Measurements from ENCODE around the gene NFKBIE. TPM values are rescaled to one million over a fixed set of nuclear protein-coding genes. Genes with fewer than 3 reads are reported as not detected.

NFKBIE gene
- total and polyA plus RNA-seq, 9 of the 15 experiments (the other 6 are each of a cell fraction or from before 2014, with no cell fraction given): 2.1 to 16.4 (median 11.7) TPM

DNA sequence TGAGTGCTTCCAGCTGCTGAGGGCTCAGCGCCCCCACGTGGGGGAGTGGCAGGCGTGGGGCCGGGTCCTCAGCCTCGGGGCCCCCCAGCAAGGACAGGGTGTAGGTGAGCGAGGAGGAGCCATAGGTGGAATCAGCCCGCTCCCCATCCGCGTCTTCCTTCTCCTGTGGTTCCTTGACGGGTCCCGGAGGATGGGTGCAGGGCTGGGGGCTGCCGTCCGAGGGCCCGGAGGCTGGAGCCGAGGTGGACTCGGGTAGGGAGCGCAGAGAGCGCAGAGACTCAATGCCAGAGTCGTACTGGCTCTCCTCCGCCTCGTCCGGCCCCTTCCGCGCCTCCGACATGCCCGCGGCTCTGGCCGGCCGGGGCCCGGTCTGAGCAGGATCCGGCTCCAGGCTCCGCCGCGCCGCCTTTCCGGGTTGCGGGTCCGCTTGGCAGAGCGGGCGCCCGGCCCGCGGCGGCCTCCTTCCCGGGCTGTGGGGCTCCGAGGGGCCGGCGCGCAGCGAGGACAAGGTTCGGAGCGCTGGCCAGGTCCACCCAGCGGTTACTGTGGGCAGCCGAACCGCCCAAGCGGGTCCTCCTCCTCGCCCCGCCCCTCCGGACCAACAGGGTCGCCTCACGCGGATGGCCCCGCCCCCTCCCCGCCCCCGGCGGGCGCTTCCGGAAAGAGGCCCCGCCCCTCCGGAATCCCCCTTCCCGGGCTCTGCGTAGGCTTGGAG, at the start of gene NFKBIE (continued):
- TF ChIP-seq, protein P1, sequence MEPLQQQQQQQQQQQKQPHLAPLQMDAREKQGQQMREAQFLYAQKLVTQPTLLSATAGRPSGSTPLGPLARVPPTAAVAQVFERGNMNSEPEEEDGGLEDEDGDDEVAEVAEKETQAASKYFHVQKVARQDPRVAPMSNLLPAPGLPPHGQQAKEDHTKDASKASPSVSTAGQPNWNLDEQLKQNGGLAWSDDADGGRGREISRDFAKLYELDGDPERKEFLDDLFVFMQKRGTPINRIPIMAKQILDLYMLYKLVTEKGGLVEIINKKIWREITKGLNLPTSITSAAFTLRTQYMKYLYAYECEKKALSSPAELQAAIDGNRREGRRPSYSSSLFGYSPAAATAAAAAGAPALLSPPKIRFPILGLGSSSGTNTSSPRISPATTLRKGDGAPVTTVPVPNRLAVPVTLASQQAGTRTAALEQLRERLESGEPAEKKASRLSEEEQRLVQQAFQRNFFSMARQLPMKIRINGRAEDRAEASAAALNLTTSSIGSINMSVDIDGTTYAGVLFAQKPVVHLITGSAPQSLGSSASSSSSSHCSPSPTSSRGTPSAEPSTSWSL (CRISPR knock-in tag; IDR thresholded peaks at IDR 0.05; ENCODE audit: borderline replicate concordance): no peak
- TF ChIP-seq ATF7 (IDR thresholded peaks at IDR 0.05) (peak; percentile 33), CBFA2T3 (IDR thresholded peaks at IDR 0.05) (no peak), MNT (conservative IDR thresholded peaks at IDR 0.05) (peak; percentile 74 to 89), PHF21A (IDR thresholded peaks at IDR 0.05; ENCODE audit: borderline replicate concordance, low read depth) (peak; percentile 89), MAZ (CRISPR knock-in tag; conservative IDR thresholded peaks at IDR 0.05 in 1 of 2, IDR thresholded peaks at IDR 0.05 in 1 of 2) (peak; percentile 69 to 75), MAX (CRISPR knock-in tag; IDR thresholded peaks at IDR 0.05) (peak; percentile 58; the same call in 1 of the 2 replicates), SP1 (CRISPR knock-in tag; IDR thresholded peaks at IDR 0.05) (peak; percentile 42; the same call in 1 of the 2 replicates), PREB (CRISPR knock-in tag; IDR thresholded peaks at IDR 0.05) (peak; percentile 83; the same call in 1 of the 2 replicates), TEAD4 (IDR thresholded peaks at IDR 0.05; ENCODE audit: low read length) (no peak; the same call in 1 of the 2 replicates), TEAD4 (CRISPR knock-in tag; IDR thresholded peaks at IDR 0.05; ENCODE audit: borderline replicate concordance) (no peak), SMAD3 (CRISPR knock-in tag; conservative IDR thresholded peaks at IDR 0.05) (no peak), TFE3 (CRISPR knock-in tag; IDR thresholded peaks at IDR 0.05) (no peak), ZBTB17 (CRISPR knock-in tag; IDR thresholded peaks at IDR 0.05) (no peak), PHF8 (IDR thresholded peaks at IDR 0.05; ENCODE audit: borderline replicate concordance, low read length) (peak; percentile 74; the same call in 1 of the 2 replicates), MYNN (IDR thresholded peaks at IDR 0.05) (no peak), MYNN (CRISPR knock-in tag; IDR thresholded peaks at IDR 0.05) (no peak), ZNF707 (CRISPR knock-in tag; conservative IDR thresholded peaks at IDR 0.05) (no peak), OTX1 (CRISPR knock-in tag; IDR thresholded peaks at IDR 0.05) (no peak), ZFP36 (IDR thresholded peaks at IDR 0.05; ENCODE audit: low read depth, low read length, partially characterized antibody) (no peak)
- TF ChIP-seq, protein P2, sequence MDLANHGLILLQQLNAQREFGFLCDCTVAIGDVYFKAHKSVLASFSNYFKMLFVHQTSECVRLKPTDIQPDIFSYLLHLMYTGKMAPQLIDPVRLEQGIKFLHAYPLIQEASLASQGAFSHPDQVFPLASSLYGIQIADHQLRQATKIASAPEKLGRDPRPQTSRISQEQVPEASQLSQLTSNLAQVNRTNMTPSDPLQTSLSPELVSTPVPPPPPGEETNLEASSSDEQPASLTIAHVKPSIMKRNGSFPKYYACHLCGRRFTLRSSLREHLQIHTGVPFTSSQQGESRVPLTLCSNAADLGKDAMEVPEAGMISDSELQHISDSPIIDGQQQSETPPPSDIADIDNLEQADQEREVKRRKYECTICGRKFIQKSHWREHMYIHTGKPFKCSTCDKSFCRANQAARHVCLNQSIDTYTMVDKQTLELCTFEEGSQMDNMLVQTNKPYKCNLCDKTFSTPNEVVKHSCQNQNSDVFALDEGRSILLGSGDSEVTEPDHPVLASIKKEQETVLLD (IDR thresholded peaks at IDR 0.05): 0 out of 2 replicates have a peak, but pooled peaks have one; percentile 39
